ENCODE measurements around the gene GNB1L. TPM values are rescaled to one million over a fixed set of nuclear protein-coding genes. Genes with fewer than 3 reads are reported as not detected.
A peak's percentile ranks its signal among the peaks of the same experiment; 100 is the strongest.

GNB1L gene
- total and polyA plus RNA-seq, 5 donors from 2014 or later, result 8.2 to 29.8 (median 15.2) TPM

GRCh38 chr22:19769393-19769715 is 85.3 kb downstream of the GNB1L start:
- Mint-ChIP-seq H3K4me3 (peak overlapping the region in 1 of 4 donors; percentile 31), H3K4me1 (peaks cover 0 to 25% (median 8%) of the 10 kb centered on the region in 4 donors), H3K9me3 (peaks cover 0 to 2% (median 0%) of the 10 kb centered on the region in 7 donors), H3K36me3 (no peaks in the 10 kb centered on the region), H3K27ac (peak overlapping the region in 1 of 3 donors; percentile 32), H3K27me3 (peaks cover 80% of the 10 kb centered on the region)
- no peak for ATAC-seq (ENCODE audit: low read depth in 2 of 2)
- DNase-seq, result no peak
- H3K27ac ChIP-seq (ENCODE audit: insufficient read depth, low read length, poor library complexity, severe bottlenecking), result no peak overlapping the region
- H3K4me1 ChIP-seq (ENCODE audit: control insufficient read depth, insufficient read depth, low read length, poor library complexity, severe bottlenecking), result peaks cover 22% of the 10 kb centered on the region
- no peak overlapping the region for H3K4me3 ChIP-seq (ENCODE audit: low read depth, low read length)
- peaks cover 8% of the 10 kb centered on the region for H3K27me3 ChIP-seq (ENCODE audit: control insufficient read depth, insufficient read depth, low read length)
- H3K36me3 ChIP-seq (ENCODE audit: control insufficient read depth, insufficient read depth, low read length), result no peaks in the 10 kb centered on the region
- H3K9me3 ChIP-seq (ENCODE audit: control insufficient read depth in 2 of 2, low read length in 2 of 2), result no peaks in the 10 kb centered on the region

DNA sequence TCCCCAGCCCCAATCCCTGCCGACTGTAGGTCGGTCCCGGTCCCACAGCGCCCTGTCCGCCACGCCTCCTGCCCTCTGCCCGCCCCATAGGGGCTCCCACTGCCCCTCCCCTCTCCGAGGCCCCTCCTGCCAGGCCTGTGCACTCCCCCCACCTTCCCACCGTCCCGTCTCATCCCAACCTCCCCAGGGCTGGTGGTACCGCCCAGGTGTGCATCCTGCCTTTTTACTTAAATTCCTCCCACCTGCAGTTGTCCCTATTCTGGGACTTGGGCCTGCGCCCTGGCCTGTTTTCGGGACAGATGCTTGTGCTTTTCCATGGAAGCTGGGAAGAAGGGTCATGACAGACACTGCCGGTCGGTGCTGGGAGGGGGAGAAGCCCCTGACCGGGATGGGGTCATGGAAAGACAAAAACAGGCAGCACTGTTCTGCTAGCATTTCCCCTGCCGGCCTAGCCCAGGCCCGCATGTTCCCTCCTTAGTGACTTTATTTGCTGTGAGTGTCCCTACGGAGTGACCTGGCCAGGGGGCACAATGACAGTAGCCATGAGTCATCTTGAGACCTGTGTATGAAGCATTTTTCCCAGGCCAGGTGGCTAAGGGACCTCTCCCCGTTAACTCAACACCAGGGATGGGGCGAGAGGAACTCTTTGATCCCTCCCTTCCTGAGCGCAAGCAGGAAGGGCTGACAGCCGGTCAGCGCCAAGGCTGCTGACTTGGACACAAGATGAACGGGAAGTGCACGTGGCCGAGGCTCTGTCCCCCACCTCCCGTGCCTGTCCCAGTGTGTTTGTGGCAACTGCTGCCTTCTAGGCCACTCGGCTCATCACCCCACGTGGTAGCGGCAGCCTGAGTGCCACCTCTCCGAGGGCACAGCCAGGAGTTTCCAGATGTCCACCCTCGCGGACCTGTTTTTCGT is 87.0 kb downstream of the GNB1L start:
- Mint-ChIP-seq H3K27ac (no peak overlapping the region), H3K4me1 (peaks cover 0 to 25% (median 8%) of the 10 kb centered on the region in 4 donors), H3K9me3 (peaks cover 0 to 2% (median 0%) of the 10 kb centered on the region in 7 donors), H3K27me3 (peaks cover 78% of the 10 kb centered on the region), H3K36me3 (no peaks in the 10 kb centered on the region), H3K4me3 (peak overlapping the region in 3 of 4 donors; percentile 47 to 66 (median 58))
- Histone ChIP-seq H3K4me3 (ENCODE audit: low read depth, low read length) (no peak overlapping the region), H3K36me3 (ENCODE audit: control insufficient read depth, insufficient read depth, low read length) (no peaks in the 10 kb centered on the region), H3K27ac (ENCODE audit: insufficient read depth, low read length, poor library complexity, severe bottlenecking) (no peak overlapping the region), H3K27me3 (ENCODE audit: control insufficient read depth, insufficient read depth, low read length) (peaks cover 8% of the 10 kb centered on the region), H3K9me3 (ENCODE audit: control insufficient read depth in 2 of 2, low read length in 2 of 2) (no peaks in the 10 kb centered on the region), H3K4me1 (ENCODE audit: control insufficient read depth, insufficient read depth, low read length, poor library complexity, severe bottlenecking) (peaks cover 22% of the 10 kb centered on the region)
- no peak for DNase-seq
- ATAC-seq (ENCODE audit: low read depth in 2 of 2), result no peak

DNA sequence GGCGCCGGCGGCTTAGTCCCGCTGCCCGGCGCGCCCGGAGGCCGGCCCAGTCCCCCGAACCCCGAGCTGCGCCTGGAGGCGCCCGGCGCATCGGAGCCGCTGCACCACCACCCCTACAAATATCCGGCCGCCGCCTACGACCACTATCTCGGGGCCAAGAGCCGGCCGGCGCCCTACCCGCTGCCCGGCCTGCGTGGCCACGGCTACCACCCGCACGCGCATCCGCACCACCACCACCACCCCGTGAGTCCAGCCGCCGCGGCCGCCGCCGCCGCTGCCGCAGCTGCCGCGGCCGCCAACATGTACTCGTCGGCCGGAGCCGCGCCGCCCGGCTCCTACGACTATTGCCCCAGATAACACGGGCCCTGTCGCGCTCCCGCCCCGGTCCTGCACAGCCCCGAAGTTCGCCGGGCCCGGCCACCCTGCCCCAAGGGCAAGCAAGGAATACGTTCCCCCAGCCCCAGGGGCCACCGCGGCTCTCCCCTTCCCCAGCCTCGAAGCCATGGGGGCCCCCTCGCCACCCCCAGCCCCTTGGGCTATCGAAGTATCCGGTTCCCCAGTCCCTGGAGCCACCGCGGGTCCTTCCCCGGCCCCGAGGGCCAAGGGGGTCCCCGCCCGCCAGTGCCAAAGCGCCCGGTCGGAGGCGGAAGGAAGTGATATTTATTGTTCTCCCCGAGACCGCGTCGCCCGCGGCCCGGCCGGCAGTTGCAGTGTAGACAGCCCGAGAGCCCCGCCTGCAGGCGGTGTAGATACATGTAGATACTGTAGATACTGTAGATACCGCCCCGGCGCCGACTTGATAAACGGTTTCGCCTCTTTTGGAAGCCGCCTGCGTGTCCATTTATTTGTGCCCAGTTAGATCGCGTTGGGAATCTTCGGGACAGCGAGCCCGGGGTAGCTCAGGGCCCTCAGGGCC is 87.9 kb downstream of the GNB1L start:
- H3K4me1 Mint-ChIP-seq, result peaks cover 0 to 30% (median 8%) of the 10 kb centered on the region in 4 donors
- ATAC-seq (ENCODE audit: low read depth in 2 of 2) (peak; percentile 36 to 62), DNase-seq (peak; percentile 14 to 71 (median 26))
- peaks cover 0 to 2% (median 0%) of the 10 kb centered on the region in 7 donors for H3K9me3 Mint-ChIP-seq
- no peak overlapping the region for H3K27ac Mint-ChIP-seq
- no peaks in the 10 kb centered on the region for H3K9me3 ChIP-seq (ENCODE audit: control insufficient read depth in 2 of 2, low read length in 2 of 2)
- H3K36me3 Mint-ChIP-seq, result no peaks in the 10 kb centered on the region
- no peak overlapping the region for H3K4me3 ChIP-seq (ENCODE audit: low read depth, low read length)
- no peaks in the 10 kb centered on the region for H3K36me3 ChIP-seq (ENCODE audit: control insufficient read depth, insufficient read depth, low read length)
- H3K27ac ChIP-seq (ENCODE audit: insufficient read depth, low read length, poor library complexity, severe bottlenecking), result no peak overlapping the region
- peaks cover 22% of the 10 kb centered on the region for H3K4me1 ChIP-seq (ENCODE audit: control insufficient read depth, insufficient read depth, low read length, poor library complexity, severe bottlenecking)
- H3K27me3 Mint-ChIP-seq, result peaks cover 78% of the 10 kb centered on the region
- H3K27me3 ChIP-seq (ENCODE audit: control insufficient read depth, insufficient read depth, low read length), result peaks cover 8% of the 10 kb centered on the region
- H3K4me3 Mint-ChIP-seq, result peak overlapping the region; percentile 47 to 88 (median 60)

DNA sequence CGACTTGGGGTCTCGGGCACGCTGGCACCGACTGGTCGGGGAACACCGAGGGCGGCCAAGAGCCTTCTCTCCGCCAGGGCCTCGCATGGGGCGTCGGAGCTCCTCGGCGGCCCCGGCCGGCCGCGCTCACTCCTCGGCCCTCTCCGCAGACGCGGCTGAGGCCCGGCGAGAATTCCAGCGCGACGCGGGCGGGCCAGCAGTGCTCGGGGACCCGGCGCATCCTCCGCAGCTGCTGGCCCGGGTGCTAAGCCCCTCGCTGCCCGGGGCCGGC is 88.5 kb downstream of the GNB1L start:
- DNase-seq, result no peak
- Mint-ChIP-seq H3K4me1 (peaks cover 0 to 34% (median 8%) of the 10 kb centered on the region in 4 donors), H3K9me3 (peaks cover 0 to 2% (median 0%) of the 10 kb centered on the region in 7 donors), H3K36me3 (no peaks in the 10 kb centered on the region), H3K27me3 (peaks cover 76% of the 10 kb centered on the region), H3K27ac (no peak overlapping the region), H3K4me3 (no peak overlapping the region)
- Histone ChIP-seq H3K4me1 (ENCODE audit: control insufficient read depth, insufficient read depth, low read length, poor library complexity, severe bottlenecking) (peaks cover 28% of the 10 kb centered on the region), H3K9me3 (ENCODE audit: control insufficient read depth in 2 of 2, low read length in 2 of 2) (no peaks in the 10 kb centered on the region), H3K27me3 (ENCODE audit: control insufficient read depth, insufficient read depth, low read length) (peaks cover 8% of the 10 kb centered on the region), H3K4me3 (ENCODE audit: low read depth, low read length) (no peak overlapping the region), H3K36me3 (ENCODE audit: control insufficient read depth, insufficient read depth, low read length) (no peaks in the 10 kb centered on the region), H3K27ac (ENCODE audit: insufficient read depth, low read length, poor library complexity, severe bottlenecking) (no peak overlapping the region)
- no peak for ATAC-seq (ENCODE audit: low read depth in 2 of 2)

- peaks cover 0 to 34% (median 8%) of the 10 kb centered on the region in 4 donors for H3K4me1 Mint-ChIP-seq
- DNase-seq (peak in 1 of 3 donors; percentile 28), ATAC-seq (ENCODE audit: low read depth in 2 of 2) (peak in 1 of 2 donors; percentile 15)
- peaks cover 0 to 2% (median 0%) of the 10 kb centered on the region in 7 donors for H3K9me3 Mint-ChIP-seq
- Histone ChIP-seq H3K27me3 (ENCODE audit: control insufficient read depth, insufficient read depth, low read length) (peaks cover 8% of the 10 kb centered on the region), H3K9me3 (ENCODE audit: control insufficient read depth in 2 of 2, low read length in 2 of 2) (no peaks in the 10 kb centered on the region), H3K27ac (ENCODE audit: insufficient read depth, low read length, poor library complexity, severe bottlenecking) (no peak overlapping the region), H3K36me3 (ENCODE audit: control insufficient read depth, insufficient read depth, low read length) (no peaks in the 10 kb centered on the region), H3K4me3 (ENCODE audit: low read depth, low read length) (no peak overlapping the region), H3K4me1 (ENCODE audit: control insufficient read depth, insufficient read depth, low read length, poor library complexity, severe bottlenecking) (peaks cover 29% of the 10 kb centered on the region)
- H3K4me3 Mint-ChIP-seq, result peak overlapping the region; percentile 66 to 81 (median 74)
- no peaks in the 10 kb centered on the region for H3K36me3 Mint-ChIP-seq
- no peak overlapping the region for H3K27ac Mint-ChIP-seq
- peaks cover 75% of the 10 kb centered on the region for H3K27me3 Mint-ChIP-seq
Observed at GRCh38 chr22:19765477-19766239, 89.0 kb downstream of the GNB1L start.

GRCh38 chr22:19764636-19765476 is 89.8 kb downstream of the GNB1L start:
- ATAC-seq (ENCODE audit: low read depth in 2 of 2) (no peak), DNase-seq (no peak)
- Histone ChIP-seq H3K9me3 (ENCODE audit: control insufficient read depth in 2 of 2, low read length in 2 of 2) (no peaks in the 10 kb centered on the region), H3K36me3 (ENCODE audit: control insufficient read depth, insufficient read depth, low read length) (no peaks in the 10 kb centered on the region), H3K27ac (ENCODE audit: insufficient read depth, low read length, poor library complexity, severe bottlenecking) (no peak overlapping the region), H3K27me3 (ENCODE audit: control insufficient read depth, insufficient read depth, low read length) (peaks cover 8% of the 10 kb centered on the region), H3K4me3 (ENCODE audit: low read depth, low read length) (no peak overlapping the region), H3K4me1 (ENCODE audit: control insufficient read depth, insufficient read depth, low read length, poor library complexity, severe bottlenecking) (peaks cover 34% of the 10 kb centered on the region)
- no peaks in the 10 kb centered on the region for H3K36me3 Mint-ChIP-seq
- H3K9me3 Mint-ChIP-seq, result peaks cover 0 to 1% (median 0%) of the 10 kb centered on the region in 7 donors
- H3K4me1 Mint-ChIP-seq, result peaks cover 5 to 38% (median 13%) of the 10 kb centered on the region in 4 donors
- H3K27ac Mint-ChIP-seq, result no peak overlapping the region
- H3K4me3 Mint-ChIP-seq, result peak overlapping the region; percentile 66 to 76 (median 70)
- peaks cover 73% of the 10 kb centered on the region for H3K27me3 Mint-ChIP-seq
